HG03045 (cell line): ENCODE measurements around the gene PRSS8.
"Not testable (repeated sequence)": the region's sequence is repeated elsewhere in the genome, so short reads cannot be mapped to it uniquely, and the experiment has no call there.

Experiments used
- ATAC-seq: cut with Tn5 transposase; IDR thresholded peaks from one replicate; pipeline ENCODE4 v1.9.1; 2021; ENCODE audit warnings: mild to moderate bottlenecking, moderate library complexity; ENCODE audit not compliant: unreplicated experiment

The PRSS8 gene

DNA sequence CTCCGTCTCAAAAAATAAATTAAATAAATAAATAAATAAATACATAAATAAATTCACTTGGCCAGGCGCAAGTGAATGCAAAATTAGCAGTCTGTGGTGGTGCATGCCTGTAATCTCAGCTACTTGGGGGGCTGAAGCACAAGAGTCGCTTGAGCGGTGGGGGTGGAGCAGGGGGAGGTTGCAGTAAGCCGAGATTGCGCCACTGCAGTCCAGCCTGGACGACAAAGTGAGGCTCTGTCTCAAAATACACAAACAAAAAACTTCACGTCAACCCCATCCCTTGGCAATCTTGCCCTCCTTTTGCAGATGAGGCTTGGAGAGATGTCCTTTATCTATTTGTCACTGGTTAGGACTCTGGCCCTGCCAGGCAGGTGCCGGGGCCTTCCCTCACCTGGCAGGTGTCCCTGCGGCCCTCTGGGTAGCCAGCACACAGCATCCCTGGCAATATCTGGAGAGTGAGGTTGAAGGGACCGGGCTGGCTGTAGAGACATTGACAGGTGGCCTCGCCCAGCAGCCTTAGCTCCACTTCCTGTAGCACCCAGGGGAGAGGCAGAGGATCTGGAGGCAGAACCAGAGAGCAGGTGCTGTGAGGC lies 10.0 kb upstream of the PRSS8 start:
- ATAC-seq: no peak

DNA sequence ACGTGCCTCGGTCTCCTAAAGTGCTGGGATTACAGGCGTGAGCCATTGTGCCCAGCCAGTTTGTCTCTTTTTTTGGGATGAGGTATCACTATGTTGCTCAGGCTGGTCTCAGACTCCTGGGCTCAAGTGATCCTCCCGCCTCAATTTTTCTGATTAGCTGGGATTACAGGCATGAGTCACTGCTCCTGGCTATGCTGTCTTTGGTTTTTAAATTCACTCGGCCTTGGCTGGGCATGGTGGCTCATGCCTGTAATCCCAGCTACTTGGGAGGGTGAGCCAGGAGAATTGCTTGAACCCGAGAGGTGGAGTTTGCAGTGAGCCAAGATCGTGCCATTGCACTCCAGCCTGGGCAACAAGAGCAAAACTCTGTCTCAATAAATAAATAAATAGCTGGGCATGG lies 8.9 kb upstream of the PRSS8 start:
- ATAC-seq: not testable (repeated sequence)

- ATAC-seq: no peak
Observed at GRCh38 chr16:31143694-31144148, 8.2 kb upstream of the PRSS8 start.

- ATAC-seq: no peak
Observed at GRCh38 chr16:31143011-31143693, 7.6 kb upstream of the PRSS8 start.

DNA sequence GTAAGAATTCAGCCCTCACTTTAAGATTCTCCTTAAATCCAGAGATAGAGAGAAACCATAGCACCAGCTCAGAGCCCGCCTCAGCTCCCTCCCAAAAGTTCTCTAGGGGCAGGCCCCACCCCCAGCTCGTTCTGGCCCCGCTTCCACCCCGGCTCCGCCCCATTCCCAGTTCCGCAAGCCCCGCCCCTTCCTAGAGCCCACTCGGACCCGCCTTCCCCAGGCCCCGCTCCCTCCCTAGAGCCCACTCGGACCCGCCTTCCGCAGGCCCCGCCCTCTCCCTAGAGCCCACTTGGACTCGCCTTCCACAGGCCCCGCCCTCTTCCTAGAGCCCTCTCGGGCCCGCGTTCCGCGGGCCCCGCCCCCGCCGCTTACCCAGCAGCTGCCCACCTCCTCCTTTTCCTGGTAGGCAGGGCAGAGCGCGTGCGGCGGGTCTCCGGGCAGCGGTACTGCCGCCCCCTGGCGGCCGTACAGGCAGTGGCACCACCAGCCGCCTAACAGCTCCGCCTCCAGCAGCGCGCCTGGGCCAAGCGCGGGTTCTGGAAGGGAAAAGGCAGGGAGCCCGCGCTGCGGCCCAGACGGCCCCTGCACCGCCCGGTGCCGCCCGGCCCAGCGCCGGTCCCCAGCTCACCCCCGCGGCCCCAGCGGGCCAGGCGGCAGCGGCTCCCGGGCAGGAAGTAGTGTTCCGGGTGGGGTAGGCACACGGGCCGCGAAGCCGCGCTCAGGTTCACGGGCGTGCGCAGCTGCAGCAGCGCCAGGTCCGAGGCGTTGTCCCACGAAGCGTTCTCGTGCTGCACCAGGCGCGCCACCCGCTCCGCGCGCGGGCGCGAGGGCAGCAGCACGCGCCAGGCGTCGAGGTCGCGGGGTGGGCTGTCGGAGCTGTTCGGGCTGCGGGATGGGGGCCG lies 6.8 kb upstream of the PRSS8 start:
- ATAC-seq: peak; percentile 81

- ATAC-seq: no peak
Observed at GRCh38 chr16:31141489-31142108, 6.1 kb upstream of the PRSS8 start.

DNA sequence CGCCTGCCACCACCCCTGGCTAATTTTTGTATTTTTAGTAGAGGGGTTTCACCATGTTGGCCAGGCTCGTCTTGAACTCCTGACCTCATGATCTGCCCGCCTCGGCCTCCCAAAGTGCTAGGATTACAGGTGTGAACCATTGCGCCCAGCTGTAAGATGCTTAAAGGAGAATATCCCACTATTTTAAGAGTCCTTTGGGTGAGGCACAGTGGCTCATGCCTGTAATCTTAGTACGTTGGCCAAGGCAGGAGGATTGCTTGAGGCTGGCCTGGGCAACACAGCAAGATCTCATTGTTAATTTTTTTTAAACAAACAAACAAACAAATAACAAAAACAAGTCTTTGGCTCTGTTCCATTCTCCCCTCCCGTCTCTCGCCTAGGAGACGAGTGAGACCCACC lies 5.5 kb upstream of the PRSS8 start:
- ATAC-seq: not testable (repeated sequence)

GRCh38 chr16:31138621-31139578 lies 3.4 kb upstream of the PRSS8 start:
- no peak for ATAC-seq

DNA sequence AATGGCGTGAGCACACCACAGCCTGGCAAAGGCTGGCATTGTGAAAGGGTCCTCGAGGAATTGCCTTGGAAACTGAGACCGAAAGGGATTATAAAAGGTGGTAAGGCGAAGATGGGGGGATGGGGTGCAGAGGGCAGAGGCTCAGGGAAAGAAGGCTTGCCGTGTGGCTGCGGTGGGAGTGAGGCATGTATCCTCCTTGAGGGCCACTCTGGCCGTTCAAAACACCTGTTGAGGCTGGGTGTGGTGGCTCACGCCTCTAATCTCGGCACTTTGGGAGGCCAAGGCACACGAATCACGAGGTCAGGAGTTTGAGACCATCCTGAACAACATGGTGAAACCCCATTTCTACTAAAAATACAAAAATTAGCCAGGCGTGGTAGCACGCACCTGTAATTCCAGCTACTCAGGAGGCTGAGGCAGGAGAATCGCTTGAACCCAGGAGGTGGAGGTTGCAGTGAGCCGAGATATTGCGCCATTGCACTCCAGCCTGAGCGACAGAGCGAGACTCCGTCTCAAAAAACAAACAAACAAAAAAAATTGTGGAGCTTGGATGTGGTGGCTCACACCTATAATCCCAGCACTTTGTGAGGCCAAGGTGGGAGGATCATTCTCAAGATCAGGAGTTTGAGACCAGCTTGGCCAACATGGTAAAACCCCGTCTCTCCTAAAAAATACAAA lies 1.4 kb upstream of the PRSS8 start:
- ATAC-seq: not testable (repeated sequence)

DNA sequence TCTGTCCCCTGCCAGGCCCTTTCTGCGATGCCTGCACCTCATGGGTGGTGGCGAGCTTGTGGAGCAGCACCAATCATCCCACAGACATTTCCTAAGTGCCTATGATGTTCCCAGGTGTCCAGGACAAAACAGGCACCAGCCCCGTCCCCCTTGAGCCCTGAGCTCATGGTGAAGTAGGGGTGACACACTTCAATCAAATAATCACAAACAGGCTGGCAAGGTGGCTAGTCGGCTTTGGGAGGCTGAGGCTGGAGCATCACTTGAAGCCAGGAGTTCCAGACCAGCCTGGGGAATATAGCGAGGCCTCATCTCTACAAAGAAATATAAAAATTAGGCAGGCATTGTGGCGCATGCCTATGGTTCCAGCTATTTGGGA lies 748 bp upstream of the PRSS8 start:
- no peak for ATAC-seq

DNA sequence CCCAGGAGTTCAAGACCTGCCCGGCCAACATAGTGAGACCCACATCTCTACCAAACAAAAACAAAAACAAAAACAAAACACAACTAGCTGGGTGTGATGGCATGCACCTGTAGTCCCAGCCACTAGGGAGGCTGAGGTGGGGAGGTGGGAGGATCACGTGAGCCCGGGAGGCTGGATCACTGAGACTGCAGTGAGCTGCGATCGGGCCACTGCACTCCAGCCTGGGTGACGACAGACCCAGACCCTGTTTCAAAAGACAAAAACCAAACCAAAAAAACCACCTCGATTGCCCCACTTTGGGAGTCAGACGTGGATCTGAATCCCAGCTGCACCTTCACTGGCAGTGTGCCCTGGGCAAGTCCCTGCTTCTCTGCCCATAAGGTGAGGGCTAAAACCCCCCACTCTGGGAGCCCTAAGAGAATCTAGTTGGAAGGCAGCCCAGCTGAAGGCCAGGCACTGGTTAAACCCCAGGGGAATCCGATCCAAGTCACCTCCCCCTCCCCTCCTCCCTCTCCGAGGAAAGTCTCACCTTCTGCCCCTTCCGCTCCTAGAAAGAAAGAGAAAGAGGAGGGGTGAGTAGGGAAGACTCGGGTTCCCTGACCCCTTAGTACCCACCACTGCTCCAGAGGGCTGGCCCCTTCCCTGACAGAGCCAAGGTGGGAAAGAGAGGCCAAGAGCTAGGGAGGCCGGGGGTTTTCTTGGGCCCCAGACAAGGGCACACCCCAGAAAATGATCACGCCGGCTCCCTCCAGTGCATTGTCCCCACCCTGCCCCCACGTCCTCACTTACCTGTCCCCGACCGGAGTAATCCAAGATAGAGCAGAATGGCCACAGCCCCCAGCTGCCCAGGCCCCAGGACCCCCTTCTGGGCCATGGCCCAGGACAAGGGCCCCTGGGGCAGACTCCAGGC lies 647 bp downstream of the PRSS8 start:
- ATAC-seq: no peak

DNA sequence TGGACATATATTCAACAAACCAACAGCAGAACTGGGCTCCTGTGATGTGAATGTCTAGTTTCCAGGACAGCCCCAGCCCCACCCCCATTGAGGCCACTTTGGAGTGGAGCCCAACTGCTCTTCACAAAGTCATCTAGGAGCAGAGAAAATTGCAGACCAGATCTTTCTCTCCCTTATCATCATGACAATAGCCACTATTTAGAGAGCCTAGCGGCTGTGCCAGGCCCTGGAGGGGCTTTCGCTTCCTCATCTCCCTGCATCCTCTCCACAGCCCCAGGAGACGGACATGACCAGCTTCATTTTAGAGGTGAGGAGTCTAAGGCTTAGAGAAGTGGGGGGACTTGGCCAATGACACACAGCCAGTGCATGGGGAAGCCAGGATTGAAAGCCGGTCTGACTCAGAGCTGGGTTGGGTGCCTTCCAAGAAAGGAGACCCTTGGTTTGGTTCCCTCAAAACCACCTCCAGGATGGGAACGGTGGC lies 1.4 kb downstream of the PRSS8 start:
- ATAC-seq: no peak

DNA sequence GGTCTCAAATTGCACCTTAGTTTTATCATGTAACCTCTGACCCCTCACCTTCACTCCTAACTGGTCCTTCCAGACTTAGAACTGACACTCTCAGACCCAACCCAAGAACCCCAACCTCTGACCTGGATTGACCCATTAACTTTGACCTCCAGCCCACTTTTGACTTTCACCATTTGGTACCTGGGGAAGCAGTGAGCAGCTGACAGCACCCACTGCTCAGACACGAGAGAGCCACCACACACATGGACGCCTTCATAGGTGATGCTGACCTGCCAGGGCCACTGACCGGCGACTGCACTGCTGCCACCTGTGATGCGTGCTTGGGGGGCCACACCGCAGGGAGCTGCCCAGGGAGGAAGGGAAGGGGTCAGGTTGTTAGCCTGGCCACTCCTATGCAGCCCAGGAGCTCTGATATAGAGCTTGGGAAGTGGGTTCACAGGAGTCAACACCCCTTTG lies 2.5 kb downstream of the PRSS8 start:
- no peak for ATAC-seq

DNA sequence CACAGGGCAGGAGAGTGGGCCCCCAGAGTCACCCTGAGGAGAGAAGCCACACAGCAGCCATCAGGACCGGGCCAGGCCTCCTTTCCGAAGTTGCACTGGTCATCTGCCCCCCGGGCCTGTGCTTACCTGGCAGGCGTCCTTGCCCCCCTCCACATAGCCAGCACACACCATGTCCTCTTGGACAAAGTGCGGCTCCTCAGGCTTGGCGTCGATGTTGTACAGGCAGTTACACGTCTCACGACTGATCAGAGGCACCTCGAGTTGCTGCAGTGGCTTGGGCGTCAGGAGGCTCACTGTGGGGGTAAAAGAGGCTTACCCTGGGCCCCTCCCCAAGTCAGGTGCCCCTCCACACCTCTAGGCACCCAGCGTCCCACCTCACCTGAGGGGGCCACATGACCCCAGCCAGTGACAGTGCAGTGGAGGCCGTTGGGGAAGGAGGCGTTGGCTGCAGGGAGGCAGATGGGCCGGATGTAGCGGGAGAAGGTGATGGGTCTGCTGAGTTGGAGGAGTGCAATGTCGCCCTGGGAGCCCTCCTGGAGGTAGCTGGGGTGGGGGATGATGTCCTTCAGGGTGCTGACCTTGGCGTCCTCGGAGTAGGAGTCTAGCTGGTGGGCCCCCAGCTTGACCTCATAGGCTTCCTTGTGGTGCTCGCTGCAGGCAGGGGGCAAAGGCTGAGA lies 3.1 kb downstream of the PRSS8 start:
- no peak for ATAC-seq

- ATAC-seq: no peak
Observed at GRCh38 chr16:31131841-31132271, 3.7 kb downstream of the PRSS8 start.

DNA sequence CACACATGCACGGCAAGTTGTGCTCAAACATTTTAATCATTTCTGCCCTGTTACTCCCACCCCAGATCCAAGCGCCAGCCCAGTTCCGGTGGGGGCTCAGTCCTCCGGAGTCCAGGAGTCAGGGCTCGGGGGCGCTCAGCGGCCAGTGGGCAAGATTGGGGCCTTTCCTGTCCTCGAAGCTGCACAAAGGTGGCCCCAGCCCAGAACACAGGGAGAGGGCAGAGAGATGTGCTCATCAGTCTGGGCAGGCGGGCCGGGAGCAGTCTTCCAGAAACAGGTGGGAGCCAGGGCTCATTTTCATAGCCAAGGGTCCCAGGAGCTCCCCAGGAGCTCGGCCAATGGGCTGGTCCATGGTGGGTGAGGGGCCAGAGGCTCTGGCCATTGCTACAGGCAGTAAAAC lies 4.1 kb downstream of the PRSS8 start:
- ATAC-seq: no peak

DNA sequence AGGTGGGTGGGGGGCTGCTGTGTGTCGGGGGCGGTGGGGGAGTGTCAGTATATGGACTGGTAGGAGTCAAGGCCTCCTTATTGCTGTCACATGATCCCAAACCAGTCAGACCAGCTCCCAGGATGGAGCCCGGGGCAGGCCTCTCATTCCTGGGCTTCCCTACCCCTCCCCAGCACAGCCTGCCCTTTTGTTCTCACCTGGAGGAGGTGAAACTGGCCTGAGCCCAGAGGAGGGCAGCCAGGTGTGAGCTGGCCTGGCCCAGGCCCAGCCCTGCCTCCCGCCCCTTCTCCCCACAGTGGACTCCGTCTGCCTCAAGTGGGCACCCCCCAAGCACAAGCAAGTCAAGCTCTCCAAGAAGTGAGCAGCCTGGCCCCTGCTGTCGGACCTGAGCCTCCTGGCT lies 4.6 kb downstream of the PRSS8 start:
- no peak for ATAC-seq
